Measurements from ENCODE around the gene EMP2. TPM values are rescaled to one million over a fixed set of nuclear protein-coding genes. Genes with fewer than 3 reads are reported as not detected.

EMP2 gene
- polyA plus RNA-seq, 2 of the 4 experiments (the other 2 are of a cell fraction), result 14.2 to 21.4 TPM

GRCh38 chr16:10620120-10620519 is 39.7 kb upstream of the EMP2 start (continued):
- TF ChIP-seq CTCF (IDR thresholded peaks at IDR 0.05) (no peak), HOXB5 (CRISPR knock-in tag; IDR thresholded peaks at IDR 0.05) (no peak), TFCP2L1 (CRISPR knock-in tag; IDR thresholded peaks at IDR 0.05) (no peak)

GRCh38 chr16:10619271-10619849 is 39.0 kb upstream of the EMP2 start:
- Histone ChIP-seq H3K27ac (no peak overlapping the region; a peak in 1 of 6 replicates), H3K9me3 (no peaks in the 10 kb centered on the region), H3K4me3 (no peak overlapping the region), H3K4me1 (peaks cover 17% of the 10 kb centered on the region; the same call in 2 of the 3 replicates), H3K4me2 (peak overlapping the region; percentile 37; the same call in 2 of the 3 replicates)
- DNase-seq (ENCODE audit: low read depth in 1 of 2, low spot score in 1 of 2) (no peak), ATAC-seq (no peak), FAIRE-seq (no peak)
- CTCF ChIA-PET, result interaction anchor here (1.3 kb wide), 1 partner anchor 10 kb away, joined by 4 read pairs; no protein-coding TSS in a partner anchor
- POLR2A ChIA-PET, result no interaction called here
- WGBS (ENCODE audit: missing lambda C conversion rate), result 76% methylated on average over 24 of the region's 25 CpGs
- TF ChIP-seq CBX2 (IDR thresholded peaks at IDR 0.05; ENCODE audit: borderline replicate concordance, low read depth) (no peak), RARB (CRISPR knock-in tag; IDR thresholded peaks at IDR 0.05) (no peak), EHF (CRISPR knock-in tag; IDR thresholded peaks at IDR 0.05) (no peak), TP53 (CRISPR knock-in tag; IDR thresholded peaks at IDR 0.05) (no peak), NR3C1 (IDR thresholded peaks at IDR 0.05) (no peak), EHMT2 (IDR thresholded peaks at IDR 0.05; ENCODE audit: low read depth) (no peak), RAD21 (conservative IDR thresholded peaks at IDR 0.05 in 1 of 2, IDR thresholded peaks at IDR 0.05 in 1 of 2) (no peak), ZNF302 (CRISPR knock-in tag; IDR thresholded peaks at IDR 0.05) (no peak)

GRCh38 chr16:10618710-10619209 is 38.4 kb upstream of the EMP2 start:
- Histone ChIP-seq H3K4me2 (no peak overlapping the region), H3K4me3 (no peak overlapping the region), H3K9me3 (no peaks in the 10 kb centered on the region), H3K27ac (no peak overlapping the region), H3K4me1 (peaks cover 17% of the 10 kb centered on the region; the same call in 2 of the 3 replicates)
- 85% methylated on average over 11 of the region's 13 CpGs for WGBS (ENCODE audit: missing lambda C conversion rate)
- FAIRE-seq (no peak), DNase-seq (ENCODE audit: low read depth in 1 of 2, low spot score in 1 of 2) (no peak), ATAC-seq (no peak)
- CTCF ChIA-PET, result interaction anchor here (1.3 kb wide), 1 partner anchor 11 kb away, joined by 4 read pairs; no protein-coding TSS in a partner anchor
- TF ChIP-seq FOSL2 (IDR thresholded peaks at IDR 0.05) (no peak), FOSL2 (CRISPR knock-in tag; IDR thresholded peaks at IDR 0.05) (no peak), HOXB13 (CRISPR knock-in tag; IDR thresholded peaks at IDR 0.05; ENCODE audit: low read depth) (no peak), JUNB (IDR thresholded peaks at IDR 0.05) (no peak), SREBF2 (IDR thresholded peaks at IDR 0.05) (no peak), CHD2 (IDR thresholded peaks at IDR 0.05; ENCODE audit: low read length, partially characterized antibody) (no peak), POLR2AphosphoS2 (conservative IDR thresholded peaks at IDR 0.05; ENCODE audit: low read length) (no peak), ATOH8 (CRISPR knock-in tag; IDR thresholded peaks at IDR 0.05; ENCODE audit: low read depth) (no peak), KDM1A (IDR thresholded peaks at IDR 0.05; ENCODE audit: low read depth) (no peak), ZNF302 (CRISPR knock-in tag; IDR thresholded peaks at IDR 0.05) (no peak), RARB (CRISPR knock-in tag; IDR thresholded peaks at IDR 0.05) (no peak), MYC (IDR thresholded peaks at IDR 0.05; ENCODE audit: borderline replicate concordance, low read length) (no peak), HOXB5 (CRISPR knock-in tag; IDR thresholded peaks at IDR 0.05) (no peak)
- POLR2A ChIA-PET, result no interaction called here

All from A549 (cell line).